Psoas muscle (tissue), 8 donors: ENCODE measurements around the gene CHCHD4. TPM values are rescaled to one million over a fixed set of nuclear protein-coding genes. Genes with fewer than 3 reads are reported as not detected.
"Not testable (repeated sequence)": the region's sequence is repeated elsewhere in the genome, so short reads cannot be mapped to it uniquely, and the experiment has no call there.

Experiments used
- ATAC-seq, 4 donors: fragments of 200-7000 bp; cut with Tn5 transposase; one replicate each; pipeline ENCODE4 v1.9.1; 2020; ENCODE audit warnings: moderate library complexity in 3 of 4, mild to moderate bottlenecking in 2 of 4
- DNase-seq, 2 donors: peaks; one replicate each; pipeline ENCODE4 v3.0.0-alpha.2; 2020
- H3K27ac ChIP-seq: fragments of 200-600 bp; one replicate; pipeline ENCODE4 v1.8.0; 2022
- H3K27me3 ChIP-seq, 3 donors: fragments of 200-600 bp in 1 of 3; one replicate each; pipeline versions ENCODE4 v1.6.1 to v1.8.0; 2013 to 2022; ENCODE audit warnings: low read length in 2 of 3, mild to moderate bottlenecking in 2 of 3, moderate library complexity in 1 of 3; ENCODE audit not compliant: insufficient read depth in 3 of 3
- H3K36me3 ChIP-seq, 2 donors: fragments of 200-600 bp in 1 of 2; one replicate each; pipeline versions ENCODE4 v1.6.1 to v1.8.0; 2013 to 2022; ENCODE audit warnings: low read depth in 1 of 2, mild to moderate bottlenecking in 1 of 2, moderate library complexity in 1 of 2; ENCODE audit not compliant: insufficient read depth in 1 of 2
- H3K4me1 ChIP-seq: fragments of 200-600 bp; one replicate; pipeline ENCODE4 v1.8.0; 2022
- H3K4me3 ChIP-seq: fragments of 200-600 bp; one replicate; pipeline ENCODE4 v1.8.0; 2022; ENCODE audit warnings: mild to moderate bottlenecking
- H3K9me3 ChIP-seq: fragments of 200-600 bp; one replicate; pipeline ENCODE4 v1.8.0; 2022
- WGBS, 3 donors: extraction: QIAGEN DNeasy Blood & Tissue Kit; methylation state at CpG; one replicate each; pipeline versions ENCODE4 v1.1.6 to v1.1.7; 2013; 5-methylcytosine and 5-hydroxymethylcytosine counted together
- intact Hi-C, 2 donors: fragments of 100-400 bp; cut with DNase I; formaldehyde crosslinking; loops; one replicate each; pipeline versions ENCODE4 v1.11.0 to v1.14.2; 2022
- polyA plus RNA-seq, 3 donors: library from polyadenylated mRNA; stranded (reverse); fragments of 200-250 nt; gene quantifications; one replicate each; pipeline ENCODE4 v1.2.3, GENCODE V29; 2013
- total RNA-seq, 4 donors: library from RNA; stranded (reverse); fragmentation: NEBNext Ultra II Directional in 2 of 4; extraction: Animal tissue kit (Norgen Biotek cat#: 25700) in 2 of 4; gene quantifications; one replicate each; pipeline versions ENCODE4 v1.2.1 to v1.2.4, GENCODE V29; 2021 to 2023
- TF ChIP-seq, protein P1 (sequence below): fragments of 200-600 bp; IDR thresholded peaks from one replicate; pipeline ENCODE4 v1.8.0; 2022; ENCODE audit warnings: antibody characterized with exemption
- donor health status: healthy with polysubstance abuse.
- donor health status: DM: no; HTN: no; CAD: no; lungs with moderate emphysema.
- donor health status: Bipolar disorder and iron deficiency.
- donor health status: healthy.
- donor health status: DM: yes; HTN: yes; CAD: no.
- donor health status: DM: no; HTN: no; CAD: no.
- donor health status: DM: no; HTN: no; CAD: no.
- donor health status: DM: yes; HTN: yes; CAD: no.

The CHCHD4 gene
- total and polyA plus RNA-seq, 7 donors = 18.5 to 55.4 (median 26.8) TPM

DNA sequence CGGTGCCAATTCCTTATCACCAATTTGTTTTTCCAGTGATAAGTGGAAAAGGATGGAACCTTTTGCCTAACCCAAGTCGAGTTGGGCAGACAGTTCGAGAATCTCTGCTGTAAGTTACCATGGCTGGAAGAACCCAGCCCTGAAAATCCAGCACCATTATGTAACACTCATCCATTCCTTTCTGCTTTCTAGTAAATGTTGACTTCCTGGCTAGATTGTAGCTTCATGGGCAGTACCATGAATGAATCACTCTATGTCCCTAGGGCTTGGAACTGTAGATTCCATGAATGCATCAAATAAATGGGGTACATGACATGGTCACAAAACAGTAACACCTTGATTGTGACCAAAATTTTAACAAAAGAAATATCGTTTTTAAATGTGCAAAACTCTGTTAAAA lies 14.0 kb downstream of the CHCHD4 start:
- ATAC-seq (no peak), DNase-seq (no peak)
- TF ChIP-seq, protein P1, sequence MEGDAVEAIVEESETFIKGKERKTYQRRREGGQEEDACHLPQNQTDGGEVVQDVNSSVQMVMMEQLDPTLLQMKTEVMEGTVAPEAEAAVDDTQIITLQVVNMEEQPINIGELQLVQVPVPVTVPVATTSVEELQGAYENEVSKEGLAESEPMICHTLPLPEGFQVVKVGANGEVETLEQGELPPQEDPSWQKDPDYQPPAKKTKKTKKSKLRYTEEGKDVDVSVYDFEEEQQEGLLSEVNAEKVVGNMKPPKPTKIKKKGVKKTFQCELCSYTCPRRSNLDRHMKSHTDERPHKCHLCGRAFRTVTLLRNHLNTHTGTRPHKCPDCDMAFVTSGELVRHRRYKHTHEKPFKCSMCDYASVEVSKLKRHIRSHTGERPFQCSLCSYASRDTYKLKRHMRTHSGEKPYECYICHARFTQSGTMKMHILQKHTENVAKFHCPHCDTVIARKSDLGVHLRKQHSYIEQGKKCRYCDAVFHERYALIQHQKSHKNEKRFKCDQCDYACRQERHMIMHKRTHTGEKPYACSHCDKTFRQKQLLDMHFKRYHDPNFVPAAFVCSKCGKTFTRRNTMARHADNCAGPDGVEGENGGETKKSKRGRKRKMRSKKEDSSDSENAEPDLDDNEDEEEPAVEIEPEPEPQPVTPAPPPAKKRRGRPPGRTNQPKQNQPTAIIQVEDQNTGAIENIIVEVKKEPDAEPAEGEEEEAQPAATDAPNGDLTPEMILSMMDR = no peak
- intact Hi-C loops = loop anchor here in 1 of 2 donors (10.0 kb wide), 1 partner anchor 554 kb away; no protein-coding TSS in a partner anchor
- WGBS, 3 donors = 90 to 92% (median 92%) methylated on average over 4 of the region's 4 CpGs
- Histone ChIP-seq H3K36me3 (peaks cover 22 to 46% of the 10 kb centered on the region in 2 donors), H3K27me3 (no peaks in the 10 kb centered on the region), H3K27ac (no peak overlapping the region), H3K4me1 (no peaks in the 10 kb centered on the region), H3K4me3 (no peak overlapping the region), H3K9me3 (no peaks in the 10 kb centered on the region)

DNA sequence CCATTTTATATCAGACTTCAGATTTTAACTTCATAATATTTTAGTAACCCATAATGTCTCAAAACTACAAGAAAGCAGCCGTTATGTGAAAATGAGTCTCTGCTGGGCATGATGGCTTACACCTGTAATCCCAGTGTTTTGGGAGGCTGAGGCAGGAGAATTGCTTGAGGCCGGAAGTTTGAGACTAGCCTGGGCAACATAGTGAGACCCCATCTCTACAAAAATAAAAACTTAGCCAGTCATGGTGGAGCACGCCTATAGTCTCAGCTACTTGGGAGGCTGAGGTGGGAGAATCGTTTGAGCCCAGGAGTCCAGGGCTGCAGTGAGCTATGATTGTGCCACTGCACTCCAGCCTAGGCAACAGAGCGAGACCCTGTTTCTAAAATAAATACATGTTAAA lies 14.8 kb downstream of the CHCHD4 start:
- intact Hi-C loops = loop anchor here in 1 of 2 donors (10.0 kb wide), 1 partner anchor 555 kb away; no protein-coding TSS in a partner anchor
- 92 to 95% (median 94%) methylated on average over 5 of the region's 5 CpGs for WGBS, 3 donors
- not testable (repeated sequence) for H3K4me3 ChIP-seq, H3K27me3 ChIP-seq, DNase-seq, H3K4me1 ChIP-seq, H3K27ac ChIP-seq, H3K9me3 ChIP-seq, ATAC-seq
- peaks cover 15 to 38% of the 10 kb centered on the region in 2 donors for H3K36me3 ChIP-seq

DNA sequence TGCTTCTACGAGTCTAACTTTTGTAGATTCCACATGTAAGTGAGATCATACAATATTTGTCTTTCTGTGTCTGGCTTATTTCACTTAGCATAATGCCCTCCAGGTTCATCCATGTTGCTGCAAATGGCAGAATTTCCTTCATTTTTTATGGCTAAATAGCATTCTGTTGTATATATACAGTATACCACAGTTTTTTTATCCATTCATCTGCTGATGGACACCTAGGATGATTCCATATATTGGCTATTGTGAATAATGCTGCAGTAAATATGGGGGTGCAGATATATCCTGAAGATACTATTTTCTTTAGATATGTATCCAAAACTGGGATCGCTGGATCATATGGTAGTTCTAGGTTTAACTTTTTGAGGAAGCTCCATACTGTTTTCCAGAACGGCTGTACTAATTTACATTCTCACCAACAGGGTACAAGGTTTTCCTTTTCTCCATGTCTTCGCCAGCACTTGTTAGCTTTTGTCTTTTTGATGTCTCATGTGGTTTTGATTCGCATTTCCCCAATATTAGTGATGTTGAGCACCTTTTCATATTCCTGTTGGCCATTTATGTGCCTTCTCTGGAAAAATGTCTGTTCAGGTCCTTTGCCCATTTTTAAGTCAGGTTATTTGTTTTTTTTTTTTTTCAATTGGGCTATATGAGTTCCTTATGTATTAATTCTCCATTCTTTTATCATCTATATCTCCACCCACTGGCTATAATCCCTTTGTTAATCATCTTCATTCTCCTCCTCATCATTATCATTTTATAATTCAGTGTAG lies 26.9 kb downstream of the CHCHD4 start:
- no peak for ATAC-seq
- Histone ChIP-seq H3K4me3 (no peak overlapping the region), H3K27me3 (peaks cover 0 to 6% (median 0%) of the 10 kb centered on the region in 3 donors), H3K27ac (no peak overlapping the region), H3K4me1 (no peaks in the 10 kb centered on the region), H3K36me3 (no peaks in the 10 kb centered on the region), H3K9me3 (peaks cover 5% of the 10 kb centered on the region)
- intact Hi-C loops = no loop called here
- WGBS, 3 donors = 87 to 93% (median 93%) methylated on average over 5 of the region's 5 CpGs
- TF ChIP-seq, protein P1 = no peak
- no peak for DNase-seq

DNA sequence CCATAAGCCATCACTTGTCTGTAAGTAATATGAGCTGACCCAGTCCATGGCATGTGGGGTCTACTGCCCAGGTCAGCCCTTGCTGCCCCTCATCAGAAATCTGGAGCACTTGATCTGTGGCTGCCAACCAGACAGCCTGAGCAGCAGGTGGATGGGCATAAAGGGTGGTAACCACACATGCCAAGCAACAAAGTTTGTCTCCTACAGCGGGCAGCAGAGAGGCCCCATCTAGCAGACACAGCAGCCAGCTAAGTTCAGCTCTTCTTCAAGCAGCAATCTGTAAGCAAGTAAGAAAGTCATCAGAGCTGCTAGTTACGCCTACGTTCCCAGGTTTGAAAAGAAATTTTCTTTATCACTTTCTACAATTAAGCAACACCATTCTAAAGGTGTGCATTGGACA lies 27.9 kb downstream of the CHCHD4 start:
- Histone ChIP-seq H3K9me3 (peaks cover 5% of the 10 kb centered on the region), H3K27me3 (peaks cover 0 to 6% (median 0%) of the 10 kb centered on the region in 3 donors), H3K36me3 (no peaks in the 10 kb centered on the region), H3K4me1 (no peaks in the 10 kb centered on the region), H3K27ac (no peak overlapping the region), H3K4me3 (no peak overlapping the region)
- no peak for DNase-seq
- TF ChIP-seq, protein P1 = no peak
- 79 to 88% (median 80%) methylated on average over 3 of the region's 3 CpGs for WGBS, 3 donors
- no peak for ATAC-seq
- intact Hi-C loops = no loop called here

DNA sequence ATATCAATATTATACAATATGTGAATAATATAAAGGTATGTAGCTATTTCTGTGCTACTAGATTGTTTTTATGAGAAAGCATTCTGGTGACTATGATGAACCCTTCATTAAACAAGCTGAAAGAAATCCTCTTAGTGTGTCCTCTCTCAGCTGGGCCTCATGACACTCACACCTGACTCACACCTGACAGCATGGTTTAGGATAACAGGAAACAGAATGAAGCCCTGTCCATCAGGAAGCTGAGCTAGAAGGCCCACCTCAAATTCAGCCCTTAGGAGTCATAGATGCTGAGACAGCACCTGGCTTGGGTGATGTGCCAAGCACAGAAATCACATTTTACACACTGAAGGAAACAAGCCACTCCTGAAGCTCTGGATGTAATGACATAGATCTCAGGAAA lies 30.8 kb downstream of the CHCHD4 start:
- Histone ChIP-seq H3K4me3 (no peak overlapping the region), H3K27me3 (peaks cover 0 to 6% (median 0%) of the 10 kb centered on the region in 3 donors), H3K4me1 (no peaks in the 10 kb centered on the region), H3K36me3 (no peaks in the 10 kb centered on the region), H3K27ac (no peak overlapping the region), H3K9me3 (peaks cover 5% of the 10 kb centered on the region)
- TF ChIP-seq, protein P1 = no peak
- ATAC-seq (no peak), DNase-seq (no peak)
- intact Hi-C loops = no loop called here
